Endothelial cell of umbilical vein (primary cell): Measurements from ENCODE around the gene CCDC85A. TPM values are rescaled to one million over a fixed set of nuclear protein-coding genes. Genes with fewer than 3 reads are reported as not detected.

ENCODE experiments used
- BruUV-seq: library from RNA; stranded (reverse); fragments of 400-500 nt; replicated peaks from 2 replicates; lab custom pipeline; 2021; lab: Mats Ljungman, UMichigan
- CTCF ChIA-PET: fragments of 300-600, 350-600 bp; sonication (Branson Sonifier 250); formaldehyde crosslinking; loops from one replicate; lab custom pipeline; 2021; ENCODE audit warnings: antibody characterized with exemption, inconsistent platforms; lab: Charles Lee
- POLR2A ChIA-PET: fragments of 300-600, 350-600 bp; sonication (Branson Sonifier 250); formaldehyde crosslinking; loops from one replicate; lab custom pipeline; 2021; ENCODE audit warnings: antibody characterized with exemption, inconsistent platforms; lab: Charles Lee
- DNase-seq: peaks from one replicate; pipeline ENCODE4 v3.0.0-alpha.2; 2011; ENCODE audit warnings: low read depth, low spot score
- FAIRE-seq: peaks from 2 replicates; lab custom pipeline; 2011; peaks lifted over from hg19 to GRCh38; lab: Jason Lieb, UNC
- H2AFZ ChIP-seq: 2 replicates; pipeline ENCODE4 v1.6.0; 2012; ENCODE audit warnings: low read depth, low read length, control low read depth, inconsistent platforms
- H3K27ac ChIP-seq: 2 replicates; pipeline ENCODE4 v1.5.1; 2011; ENCODE audit warnings: low read depth, mild to moderate bottlenecking, control low read depth, low read length, moderate library complexity; ENCODE audit not compliant: insufficient read depth
- H3K27me3 ChIP-seq, 2 experiments: 2 replicates each; pipeline versions ENCODE4 v1.6.0 to v1.6.1; 2011; ENCODE audit warnings: low read length in 2 of 2, mixed read lengths in 1 of 2; ENCODE audit not compliant: control insufficient read depth in 2 of 2, insufficient read depth in 2 of 2
- H3K36me3 ChIP-seq, 2 experiments: 2 replicates in 1 of 2; 3 replicates in 1 of 2; pipeline ENCODE4 v1.5.1; 2011; ENCODE audit warnings: low read length in 2 of 2, mild to moderate bottlenecking in 1 of 2, moderate library complexity in 1 of 2; ENCODE audit not compliant: control insufficient read depth in 2 of 2, insufficient read depth in 2 of 2; ENCODE audit errors: extremely low read depth in 1 of 2
- H3K4me1 ChIP-seq: 3 replicates; pipeline ENCODE4 v1.5.1; 2011; ENCODE audit warnings: mild to moderate bottlenecking, low read length; ENCODE audit not compliant: control insufficient read depth, insufficient read depth; ENCODE audit errors: extremely low read depth
- H3K4me2 ChIP-seq: 2 replicates; pipeline ENCODE4 v1.6.1; 2011; ENCODE audit warnings: low read length, control low read depth, mixed read lengths; ENCODE audit not compliant: insufficient read depth
- H3K4me3 ChIP-seq, 3 experiments: fragments of 200-600 bp in 1 of 3; sonication (generic), shearing (Covaris generic) in 1 of 3; replicated peaks in 1 of 3; 2 replicates each; pipeline ENCODE4 v1.5.1; 2011 to 2016; ENCODE audit warnings: control low read depth in 3 of 3, low read length in 3 of 3, mild to moderate bottlenecking in 2 of 3, inconsistent platforms in 1 of 3, low read depth in 1 of 3, moderate library complexity in 1 of 3; ENCODE audit not compliant: insufficient read depth in 1 of 3
- H3K79me2 ChIP-seq: 2 replicates; pipeline ENCODE4 v1.6.0; 2012; ENCODE audit warnings: low read length, inconsistent platforms; ENCODE audit not compliant: control insufficient read depth, insufficient read depth
- H3K9ac ChIP-seq: replicated peaks from 2 replicates; pipeline ENCODE3; 2011; ENCODE audit warnings: low read length, control low read depth; ENCODE audit not compliant: insufficient read depth; ENCODE audit errors: extremely low read depth
- H3K9me1 ChIP-seq: replicated peaks from 3 replicates; pipeline ENCODE4 v1.6.0; 2011; ENCODE audit warnings: mild to moderate bottlenecking, low read length; ENCODE audit not compliant: control insufficient read depth, insufficient read depth; ENCODE audit errors: extremely low read depth
- H3K9me3 ChIP-seq: replicated peaks from 2 replicates; pipeline ENCODE4 v1.5.1; 2012; ENCODE audit warnings: low read length, inconsistent platforms; ENCODE audit not compliant: control insufficient read depth, insufficient read depth
- H4K20me1 ChIP-seq: replicated peaks from 2 replicates; pipeline ENCODE3; 2011; ENCODE audit warnings: mild to moderate bottlenecking, low read length; ENCODE audit not compliant: control insufficient read depth, insufficient read depth; ENCODE audit errors: extremely low read depth
- CTCF ChIP-seq, 2 donors: IDR thresholded peaks; 1 replicate in 1 of 2; 2 replicates in 1 of 2; pipeline ENCODE4 v1.5.1; 2011; ENCODE audit warnings: low read length in 2 of 2, mild to moderate bottlenecking in 2 of 2, moderate library complexity in 2 of 2, control low read depth in 1 of 2, inconsistent platforms in 1 of 2, low read depth in 1 of 2; ENCODE audit not compliant: insufficient read depth in 1 of 2; ENCODE audit errors: extremely low read depth in 1 of 2
- EZH2 ChIP-seq: IDR thresholded peaks from 2 replicates; pipeline ENCODE4 v1.6.1; 2012; ENCODE audit warnings: borderline replicate concordance, low read depth, mild to moderate bottlenecking, moderate library complexity, low read length, inconsistent platforms; ENCODE audit not compliant: severe bottlenecking
- FOS ChIP-seq: IDR thresholded peaks from 2 replicates; pipeline ENCODE4 v1.6.1; 2011; ENCODE audit warnings: mild to moderate bottlenecking, low read length, moderate library complexity, borderline replicate concordance; ENCODE audit not compliant: insufficient read depth
- GATA2 ChIP-seq: IDR thresholded peaks from 2 replicates; pipeline ENCODE4 v1.7.0; 2011; ENCODE audit warnings: low read depth, mild to moderate bottlenecking, moderate library complexity, mixed read lengths, low read length; ENCODE audit not compliant: insufficient read length, insufficient read depth
- JUN ChIP-seq: IDR thresholded peaks from 2 replicates; pipeline ENCODE4 v1.6.1; 2011; ENCODE audit warnings: borderline replicate concordance, low read depth; ENCODE audit not compliant: insufficient read length, insufficient read depth
- MAX ChIP-seq: IDR thresholded peaks from 2 replicates; pipeline ENCODE4 v1.6.1; 2011; ENCODE audit not compliant: insufficient read depth, insufficient read length
- MYC ChIP-seq: IDR thresholded peaks from one replicate; pipeline ENCODE4 v1.6.1; 2011; ENCODE audit warnings: mild to moderate bottlenecking, low read depth, low read length
- POLR2A ChIP-seq: IDR thresholded peaks from 2 replicates; pipeline ENCODE4 v1.6.1; 2012; ENCODE audit warnings: low read depth, mild to moderate bottlenecking, control low read depth, low read length
- POLR2AphosphoS5 ChIP-seq: IDR thresholded peaks from 2 replicates; pipeline ENCODE4 v1.6.1; 2012; ENCODE audit warnings: low read depth, mild to moderate bottlenecking, control low read depth, low read length, moderate library complexity; ENCODE audit not compliant: insufficient read depth
- dilution Hi-C: fragments of 300-500 bp; cut with MboI; formaldehyde crosslinking; loops from one replicate; pipeline ENCODE4 v1.15.0; 2019; ENCODE audit warnings: low sequenced_read_pairs; ENCODE audit not compliant: extremely low pct_ligation_motif_present
- intact Hi-C: fragments of 100-400 bp; cut with micrococcal nuclease; formaldehyde crosslinking; loops from one replicate; pipeline ENCODE4 v1.10.0; 2022
- polyA plus RNA-seq, 4 experiments: library from polyadenylated mRNA; depleted of rRNA in 3 of 4; stranded (reverse) in 3 of 4; unstranded in 1 of 4; fragments of >200 nt; gene quantifications; 2 replicates each; pipeline versions ENCODE4 v1.2.1 to v1.2.3, GENCODE V29; 2011 to 2012; ENCODE audit warnings: missing spikeins in 1 of 4
- total RNA-seq: library from RNA; stranded (reverse); gene quantifications from 2 replicates; pipeline ENCODE4 v1.2.3, GENCODE V29; 2021

Gene CCDC85A
- total and polyA plus RNA-seq, 2 donors (not counting 3 experiments of a cell fraction or from before 2014, with no cell fraction given), result 5.1 to 10.4 TPM

- POLR2A ChIA-PET, result no interaction called here
- Histone ChIP-seq H4K20me1 (peaks cover 2% of the 10 kb centered on the region), H3K9me3 (no peaks in the 10 kb centered on the region), H3K9ac (no peak overlapping the region), H3K9me1 (no peaks in the 10 kb centered on the region), H3K4me2 (no peak overlapping the region), H3K4me3 (no peak overlapping the region), H3K27ac (no peak overlapping the region), H3K4me1 (no peaks in the 10 kb centered on the region), H2AFZ (no peak overlapping the region), H3K36me3 (no peaks in the 10 kb centered on the region), H3K27me3 (no peaks in the 10 kb centered on the region), H3K79me2 (no peaks in the 10 kb centered on the region)
- no peak for DNase-seq
- CTCF ChIA-PET, result interaction anchor here (1.0 kb wide), 1 partner anchor 33 kb away, joined by 3 read pairs; no protein-coding TSS in a partner anchor
- FAIRE-seq, result no peak
- TF ChIP-seq MAX (no peak), MYC (no peak), CTCF (IDR thresholded peaks at IDR 0.05; ENCODE audit: extremely low read depth in 1 of 2, insufficient read depth in 1 of 2, low read depth in 1 of 2, low read length in 2 of 2) (no peak), EZH2 (no peak), GATA2 (no peak)
- no TSS peak for BruUV-seq
- dilution Hi-C loops, result no loop called here
- intact Hi-C loops, result no loop called here
Measured at GRCh38 chr2:56267415-56267788, 83.6 kb downstream of the CCDC85A start.

GRCh38 chr2:56268856-56269255, 85.1 kb downstream of the CCDC85A start:
- Histone ChIP-seq H3K36me3 (no peaks in the 10 kb centered on the region), H3K9me1 (no peaks in the 10 kb centered on the region), H3K9me3 (no peaks in the 10 kb centered on the region), H3K4me2 (no peak overlapping the region), H3K79me2 (no peaks in the 10 kb centered on the region), H3K27ac (no peak overlapping the region), H3K9ac (no peak overlapping the region), H2AFZ (no peak overlapping the region), H4K20me1 (peaks cover 2% of the 10 kb centered on the region), H3K4me1 (no peaks in the 10 kb centered on the region), H3K27me3 (no peaks in the 10 kb centered on the region), H3K4me3 (no peak overlapping the region)
- FAIRE-seq (no peak), DNase-seq (no peak)
- POLR2A ChIA-PET, result no interaction called here
- dilution Hi-C loops, result no loop called here
- intact Hi-C loops, result no loop called here
- BruUV-seq, result no TSS peak
- TF ChIP-seq MAX, result no peak
- no peak for TF ChIP-seq POLR2A
- no peak for TF ChIP-seq MYC
- TF ChIP-seq CTCF (IDR thresholded peaks at IDR 0.05; ENCODE audit: extremely low read depth in 1 of 2, insufficient read depth in 1 of 2, low read depth in 1 of 2, low read length in 2 of 2), result no peak
- no peak for TF ChIP-seq FOS
- no peak for TF ChIP-seq GATA2
- TF ChIP-seq JUN, result no peak
- TF ChIP-seq POLR2AphosphoS5, result no peak
- no peak for TF ChIP-seq EZH2
- CTCF ChIA-PET, result no interaction called here
